Hepatocyte (in vitro differentiated cells): Measurements from ENCODE around the gene NAA15. TPM values are rescaled to one million over a fixed set of nuclear protein-coding genes. Genes with fewer than 3 reads are reported as not detected.

Experiments
- DNase-seq: peaks from one replicate; pipeline ENCODE4 v3.0.0-alpha.2; 2016; ENCODE audit warnings: low spot score
- H2AFZ ChIP-seq: fragments of 200-600 bp; sonication (generic); 2 replicates; pipeline ENCODE4 v1.6.0; 2016; ENCODE audit warnings: antibody characterized with exemption, mild to moderate bottlenecking
- H3K27ac ChIP-seq: fragments of 200-600 bp; sonication (generic); 2 replicates; pipeline ENCODE4 v1.5.1; 2016; ENCODE audit warnings: mild to moderate bottlenecking
- H3K27me3 ChIP-seq: fragments of 200-600 bp; sonication (generic); 2 replicates; pipeline ENCODE4 v1.6.1; 2016
- H3K36me3 ChIP-seq: fragments of 200-600 bp; sonication (generic); replicated peaks from 2 replicates; pipeline ENCODE4 v1.5.1; 2016; ENCODE audit warnings: low read depth; ENCODE audit not compliant: insufficient read depth
- H3K4me1 ChIP-seq: fragments of 200-600 bp; sonication (generic); 2 replicates; pipeline ENCODE4 v1.5.1; 2016; ENCODE audit warnings: mild to moderate bottlenecking, moderate library complexity; ENCODE audit not compliant: insufficient read depth
- H3K4me2 ChIP-seq: fragments of 200-600 bp; sonication (generic); 2 replicates; pipeline ENCODE4 v1.6.0; 2016
- H3K4me3 ChIP-seq: fragments of 200-600 bp; sonication (generic); 2 replicates; pipeline ENCODE4 v1.5.1; 2016; ENCODE audit warnings: mild to moderate bottlenecking
- H3K79me2 ChIP-seq: fragments of 200-600 bp; sonication (generic); 2 replicates; pipeline ENCODE4 v1.6.0; 2017; ENCODE audit warnings: mild to moderate bottlenecking
- H3K9me2 ChIP-seq: fragments of 200-600 bp; sonication (generic); replicated peaks from 2 replicates; pipeline ENCODE4 v1.6.0; 2017; ENCODE audit warnings: mild to moderate bottlenecking; ENCODE audit not compliant: insufficient read depth
- H3K9me3 ChIP-seq: fragments of 200-600 bp; sonication (generic); 2 replicates; pipeline ENCODE4 v1.5.1; 2016; ENCODE audit warnings: low read depth, mild to moderate bottlenecking
- H4K20me1 ChIP-seq: fragments of 200-600 bp; sonication (generic); 2 replicates; pipeline ENCODE4 v1.6.0; 2016; ENCODE audit warnings: mild to moderate bottlenecking; ENCODE audit not compliant: insufficient read depth, poor library complexity, severe bottlenecking
- EZH2 ChIP-seq: fragments of 200-600 bp; sonication (generic); IDR thresholded peaks from 2 replicates; pipeline ENCODE4 v1.6.1; 2016; ENCODE audit warnings: antibody characterized with exemption, mild to moderate bottlenecking, borderline replicate concordance
- EZH2phosphoT487 ChIP-seq: fragments of 200-600 bp; sonication (generic); IDR thresholded peaks from one replicate; pipeline ENCODE4 v1.6.1; 2018; ENCODE audit warnings: antibody characterized with exemption, mild to moderate bottlenecking, low read depth, moderate library complexity; ENCODE audit not compliant: unreplicated experiment, severe bottlenecking
- WGBS: methylation state at CpG from one replicate; pipeline ENCODE4 v1.1.6; 2016; ENCODE audit warnings: low lambda C conversion rate; ENCODE audit errors: missing lambda C conversion rate; 5-methylcytosine and 5-hydroxymethylcytosine counted together
- polyA plus RNA-seq: library from polyadenylated mRNA; unstranded; fragments of >200 nt; fragmentation: Nextera tagmentation; extraction: Ambion mirVana; gene quantifications from 2 replicates; pipeline ENCODE4 v1.2.1, GENCODE V29; 2016
- total RNA-seq: library from RNA; depleted of rRNA; stranded (reverse); fragments of >200 nt; gene quantifications from 2 replicates; pipeline ENCODE4 v1.2.3, GENCODE V29; 2014
- TF ChIP-seq, protein P1 (sequence below): fragments of 200-600 bp; sonication (generic); IDR thresholded peaks from 2 replicates; pipeline ENCODE4 v1.5.1; 2016; ENCODE audit warnings: antibody characterized with exemption, mild to moderate bottlenecking; ENCODE audit not compliant: poor library complexity

Gene NAA15
- total and polyA plus RNA-seq, 2 experiments from 2014 or later = 15.3 to 29.6 TPM

DNA sequence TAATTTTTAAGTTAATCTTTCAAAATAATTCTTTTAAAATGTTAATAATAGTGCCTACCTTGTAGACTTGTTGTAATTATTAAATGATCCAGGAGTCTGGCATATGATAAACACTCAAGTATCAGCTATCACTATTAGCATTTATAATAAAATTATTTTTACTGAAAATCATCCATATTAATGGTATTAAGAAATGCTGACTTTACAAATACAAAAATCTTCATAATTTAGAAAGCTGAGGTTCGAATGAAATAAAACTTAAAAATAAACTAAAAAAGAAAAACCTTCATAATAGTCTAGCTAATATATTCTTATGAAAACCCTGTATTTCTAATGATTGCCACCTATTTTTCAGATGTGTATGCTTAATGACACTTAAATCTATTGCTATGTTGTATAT lies 26.5 kb upstream of the NAA15 start:
- DNase-seq = no peak

DNA sequence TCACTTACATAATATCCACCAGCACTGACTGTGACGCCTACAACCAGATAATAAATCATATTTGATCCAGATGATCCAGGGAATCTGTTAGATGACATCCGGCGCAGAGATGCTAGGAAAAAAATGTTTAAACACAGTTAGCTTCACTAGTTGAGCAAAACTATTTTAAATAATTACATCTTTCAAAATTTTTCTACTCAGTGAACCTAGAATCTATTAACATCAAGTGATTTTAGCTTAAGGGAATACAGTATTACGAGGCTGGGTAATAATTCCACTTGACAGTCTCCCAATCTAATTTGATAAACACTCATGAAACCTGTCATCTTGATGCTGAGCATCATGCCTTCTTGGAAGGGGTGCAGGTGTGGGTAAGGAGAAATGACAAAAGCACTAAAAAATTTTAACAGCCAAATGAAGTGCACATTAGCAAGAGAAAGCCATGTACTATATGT lies 26.0 kb upstream of the NAA15 start:
- TF ChIP-seq, protein P1, sequence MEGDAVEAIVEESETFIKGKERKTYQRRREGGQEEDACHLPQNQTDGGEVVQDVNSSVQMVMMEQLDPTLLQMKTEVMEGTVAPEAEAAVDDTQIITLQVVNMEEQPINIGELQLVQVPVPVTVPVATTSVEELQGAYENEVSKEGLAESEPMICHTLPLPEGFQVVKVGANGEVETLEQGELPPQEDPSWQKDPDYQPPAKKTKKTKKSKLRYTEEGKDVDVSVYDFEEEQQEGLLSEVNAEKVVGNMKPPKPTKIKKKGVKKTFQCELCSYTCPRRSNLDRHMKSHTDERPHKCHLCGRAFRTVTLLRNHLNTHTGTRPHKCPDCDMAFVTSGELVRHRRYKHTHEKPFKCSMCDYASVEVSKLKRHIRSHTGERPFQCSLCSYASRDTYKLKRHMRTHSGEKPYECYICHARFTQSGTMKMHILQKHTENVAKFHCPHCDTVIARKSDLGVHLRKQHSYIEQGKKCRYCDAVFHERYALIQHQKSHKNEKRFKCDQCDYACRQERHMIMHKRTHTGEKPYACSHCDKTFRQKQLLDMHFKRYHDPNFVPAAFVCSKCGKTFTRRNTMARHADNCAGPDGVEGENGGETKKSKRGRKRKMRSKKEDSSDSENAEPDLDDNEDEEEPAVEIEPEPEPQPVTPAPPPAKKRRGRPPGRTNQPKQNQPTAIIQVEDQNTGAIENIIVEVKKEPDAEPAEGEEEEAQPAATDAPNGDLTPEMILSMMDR = no peak
- TF ChIP-seq EZH2 (no peak), EZH2phosphoT487 (no peak)
- H4K20me1 ChIP-seq = no peaks in the 10 kb centered on the region
- H3K4me1 ChIP-seq = no peaks in the 10 kb centered on the region
- WGBS = 88% methylated on average over 4 of the region's 4 CpGs
- H3K4me3 ChIP-seq = no peak overlapping the region
- H3K79me2 ChIP-seq = no peaks in the 10 kb centered on the region
- H3K4me2 ChIP-seq = no peak overlapping the region
- no peak overlapping the region for H2AFZ ChIP-seq
- no peaks in the 10 kb centered on the region for H3K36me3 ChIP-seq
- no peaks in the 10 kb centered on the region for H3K9me2 ChIP-seq
- DNase-seq = no peak
- H3K27me3 ChIP-seq = peaks cover 34% of the 10 kb centered on the region
- no peak overlapping the region for H3K27ac ChIP-seq
- H3K9me3 ChIP-seq = no peaks in the 10 kb centered on the region

More for the DNA sequence above, 26.5 kb upstream of the NAA15 start:
- no peak overlapping the region for H3K4me3 ChIP-seq
- H3K79me2 ChIP-seq = no peaks in the 10 kb centered on the region
- H3K9me2 ChIP-seq = no peaks in the 10 kb centered on the region
- no peak overlapping the region for H3K27ac ChIP-seq
- no peak overlapping the region for H2AFZ ChIP-seq
- no peak overlapping the region for H3K4me2 ChIP-seq
- H3K4me1 ChIP-seq = no peaks in the 10 kb centered on the region
- H3K9me3 ChIP-seq = no peaks in the 10 kb centered on the region
- H3K27me3 ChIP-seq = peaks cover 28% of the 10 kb centered on the region
- no peaks in the 10 kb centered on the region for H4K20me1 ChIP-seq
- H3K36me3 ChIP-seq = no peaks in the 10 kb centered on the region
- 91% methylated on average over 1 of the region's 1 CpG for WGBS
- TF ChIP-seq EZH2 = no peak
- TF ChIP-seq EZH2phosphoT487 = no peak
- TF ChIP-seq, protein P1 = no peak

DNA sequence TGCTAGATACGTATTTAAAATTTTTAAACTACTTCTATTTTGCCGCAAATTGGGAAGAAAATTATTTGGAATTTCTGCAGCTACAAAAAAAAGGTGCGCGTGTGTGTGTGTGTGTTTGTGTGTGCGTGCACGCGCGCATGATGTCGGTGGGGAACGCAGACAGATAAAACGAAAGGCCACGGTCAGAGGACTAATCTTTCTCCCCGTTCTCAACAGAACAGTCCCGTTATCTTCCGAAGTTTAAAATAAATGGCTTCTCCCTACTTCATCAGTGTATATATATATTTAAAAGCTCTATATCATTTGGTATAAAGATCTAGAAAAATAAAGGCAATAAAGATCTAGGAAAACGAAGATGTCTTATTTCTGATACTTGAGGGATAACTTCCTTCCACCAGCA lies 22.8 kb upstream of the NAA15 start:
- Histone ChIP-seq H3K4me2 (peak overlapping the region; percentile 95), H2AFZ (no peak overlapping the region), H3K27ac (no peak overlapping the region), H3K9me3 (no peaks in the 10 kb centered on the region), H4K20me1 (no peaks in the 10 kb centered on the region), H3K27me3 (peaks cover 40% of the 10 kb centered on the region), H3K9me2 (no peaks in the 10 kb centered on the region), H3K79me2 (no peaks in the 10 kb centered on the region), H3K4me1 (no peaks in the 10 kb centered on the region), H3K4me3 (no peak overlapping the region), H3K36me3 (no peaks in the 10 kb centered on the region)
- DNase-seq = no peak
- no peak for TF ChIP-seq EZH2
- TF ChIP-seq, protein P1 = no peak
- TF ChIP-seq EZH2phosphoT487 = no peak
- 88% methylated on average over 16 of the region's 16 CpGs for WGBS
